HepG2 (cell line): ENCODE results near the gene NOVA2. TPM values are rescaled to one million over a fixed set of nuclear protein-coding genes. Genes with fewer than 3 reads are reported as not detected.
A peak's percentile ranks its signal among the peaks of the same experiment; 100 is the strongest.

Source experiments
- ATAC-seq: fragments of 200-7000 bp; cut with Tn5 transposase; 3 replicates; pipeline ENCODE4 v1.9.1; 2020; ENCODE audit warnings: mild to moderate bottlenecking, moderate library complexity
- BruUV-seq: library from RNA; stranded (reverse); fragments of 400-500 nt; replicated peaks from 2 replicates; lab custom pipeline; 2021; lab: Mats Ljungman, UMichigan
- CTCF ChIA-PET: fragments of 300-600 bp; formaldehyde crosslinking; extraction: SDS; loops from one replicate; lab custom pipeline; 2021; ENCODE audit warnings: low total read pairs, inconsistent platforms, low intra/inter-chr PET ratio; lab: Yijun Ruan, JAX
- POLR2A ChIA-PET: fragments of 350-600 bp; sonication (Branson Sonifier 250); formaldehyde crosslinking; loops from one replicate; lab custom pipeline; 2020; ENCODE audit warnings: antibody characterized with exemption, inconsistent platforms; lab: Yijun Ruan, JAX
- DNase-seq: peaks from one replicate; pipeline ENCODE4 v3.0.0-alpha.2; 2015; ENCODE audit warnings: low spot score
- FAIRE-seq: peaks from 3 replicates; lab custom pipeline; 2011; peaks lifted over from hg19 to GRCh38; lab: Jason Lieb, UNC
- H2AFZ ChIP-seq: one replicate; pipeline ENCODE4 v1.6.1; 2011; ENCODE audit warnings: low read length, inconsistent platforms
- H3K27ac ChIP-seq: fragments of 300-600 bp; 3 replicates; pipeline ENCODE4 v1.8.0; 2011; ENCODE audit warnings: mixed run types, mild to moderate bottlenecking, mixed read lengths, low read length, inconsistent platforms; ENCODE audit not compliant: insufficient read depth; ENCODE audit errors: extremely low read length
- H3K27me3 ChIP-seq, 2 experiments: fragments of 200-600 bp in 1 of 2; 2 replicates in 1 of 2; 3 replicates in 1 of 2; pipeline versions ENCODE4 v1.6.0 to v1.8.0; 2011; ENCODE audit warnings: low read length in 2 of 2, mild to moderate bottlenecking in 2 of 2, moderate library complexity in 2 of 2, inconsistent platforms in 1 of 2; ENCODE audit not compliant: insufficient read depth in 2 of 2, control insufficient read depth in 1 of 2
- H3K36me3 ChIP-seq, 2 experiments: fragments of 200-600 bp in 1 of 2; replicated peaks in 1 of 2; 2 replicates in 1 of 2; 3 replicates in 1 of 2; pipeline versions ENCODE4 v1.5.1 to v1.8.0; 2011; ENCODE audit warnings: low read length in 2 of 2, inconsistent platforms in 1 of 2; ENCODE audit not compliant: insufficient read depth in 2 of 2, control insufficient read depth in 1 of 2
- H3K4me1 ChIP-seq: 2 replicates; pipeline ENCODE4 v1.5.1; 2012; ENCODE audit warnings: low read length, inconsistent platforms; ENCODE audit not compliant: insufficient read depth
- H3K4me2 ChIP-seq: 2 replicates; pipeline ENCODE4 v1.6.0; 2011; ENCODE audit warnings: low read depth, low read length, inconsistent platforms
- H3K4me3 ChIP-seq, 3 experiments: fragments of 200-600 bp in 1 of 3; sonication (generic), shearing (Covaris generic) in 1 of 3; replicated peaks in 1 of 3; 2 replicates each; pipeline ENCODE4 v1.5.1; 2011 to 2016; ENCODE audit warnings: low read length in 3 of 3, inconsistent platforms in 2 of 3, low read depth in 2 of 3, mild to moderate bottlenecking in 2 of 3, control low read depth in 1 of 3, mixed read lengths in 1 of 3; ENCODE audit not compliant: insufficient read depth in 1 of 3
- H3K79me2 ChIP-seq: one replicate; pipeline ENCODE4 v1.6.1; 2011; ENCODE audit warnings: low read length, inconsistent platforms; ENCODE audit not compliant: insufficient read depth
- H3K9ac ChIP-seq: 2 replicates; pipeline ENCODE4 v1.6.0; 2011; ENCODE audit warnings: mild to moderate bottlenecking, low read depth, low read length, inconsistent platforms; ENCODE audit not compliant: insufficient read depth
- H3K9me3 ChIP-seq: 2 replicates; pipeline ENCODE4 v1.5.1; 2012; ENCODE audit warnings: mild to moderate bottlenecking, low read length
- H4K20me1 ChIP-seq: 2 replicates; pipeline ENCODE4 v1.6.0; 2011; ENCODE audit warnings: inconsistent platforms, mild to moderate bottlenecking, low read length, moderate library complexity; ENCODE audit not compliant: insufficient read depth
- CTCF ChIP-seq: sonication (generic); formaldehyde crosslinking; IDR thresholded peaks from 2 replicates; pipeline ENCODE4 v1.5.0; 2020; ENCODE audit warnings: mild to moderate bottlenecking, missing genetic modification reagents, moderate library complexity
- ISL2 ChIP-seq: sonication (generic); formaldehyde crosslinking; IDR thresholded peaks from 2 replicates; pipeline ENCODE4 v1.5.0; 2020; ENCODE audit warnings: missing genetic modification reagents
- MXD4 ChIP-seq: IDR thresholded peaks from 2 replicates; pipeline ENCODE4 v1.6.1; 2016; ENCODE audit warnings: mild to moderate bottlenecking, missing biosample characterization, missing genetic modification reagents
- PTBP1 ChIP-seq: fragments of 200-400 bp; formaldehyde crosslinking; IDR thresholded peaks from 2 replicates; pipeline ENCODE4 v1.6.1; 2018; ENCODE audit warnings: low read length, low read depth; ENCODE audit not compliant: poor library complexity, severe bottlenecking
- ZKSCAN5 ChIP-seq: sonication (generic); formaldehyde crosslinking; IDR thresholded peaks from 2 replicates; pipeline ENCODE4 v1.5.1; 2020; ENCODE audit warnings: mild to moderate bottlenecking, missing genetic modification reagents
- ZMYM2 ChIP-seq: sonication (generic); formaldehyde crosslinking; IDR thresholded peaks from 2 replicates; pipeline ENCODE4 v1.8.0; 2022; ENCODE audit warnings: mild to moderate bottlenecking, missing genetic modification reagents
- ZMYM3 ChIP-seq: sonication (generic); formaldehyde crosslinking; IDR thresholded peaks from 2 replicates; pipeline ENCODE4 v1.5.1; 2020; ENCODE audit warnings: mild to moderate bottlenecking, missing genetic modification reagents
- WGBS: methylation state at CpG from one replicate; pipeline ENCODE4 v1.1.6; 2017; ENCODE audit warnings: low lambda C conversion rate; 5-methylcytosine and 5-hydroxymethylcytosine counted together
- in situ Hi-C: cut with HindIII; loops from 2 replicates; pipeline ENCODE4 v1.10.0; 2017; ENCODE audit warnings: low pct_unique_long_range_greater_than_20kb; ENCODE audit not compliant: extremely low pct_ligation_motif_present
- intact Hi-C: fragments of 100-400 bp; cut with micrococcal nuclease; formaldehyde crosslinking; loops from one replicate; pipeline ENCODE4 v1.10.0; 2022; ENCODE audit not compliant: unreplicated experiment
- polyA plus RNA-seq, 8 experiments: library from polyadenylated mRNA; depleted of rRNA in 3 of 8; stranded (reverse) in 7 of 8; unstranded in 1 of 8; fragments of >200 nt; fragmentation: Illumina TruSeq in 4 of 8; extraction: Trizol in 4 of 8; gene quantifications; 2 replicates each; pipeline versions ENCODE4 v1.2.1 to v1.2.3, GENCODE V29; 2011 to 2016; ENCODE audit warnings: low read depth in 4 of 8, missing spikeins in 1 of 8, mixed read lengths in 1 of 8; ENCODE audit not compliant: insufficient read depth in 1 of 8
- total RNA-seq, 5 experiments: library from RNA; depleted of rRNA; stranded (reverse); fragments of >200 nt; fragmentation: Illumina TruSeq; extraction: Trizol; gene quantifications; 2 replicates each; pipeline ENCODE4 v1.2.3, GENCODE V29; 2016; ENCODE audit warnings: low read depth in 1 of 5

Gene NOVA2
- total and polyA plus RNA-seq, 2 of the 13 experiments (the other 11 are each of a cell fraction or from before 2014, with no cell fraction given) = not detected

GRCh38 chr19:45924891-45925447 is 48.7 kb downstream of the NOVA2 start:
- Histone ChIP-seq H3K9me3 (no peaks in the 10 kb centered on the region), H3K36me3 (no peaks in the 10 kb centered on the region), H3K4me1 (peaks cover 30% of the 10 kb centered on the region), H3K4me3 (no peak overlapping the region), H3K79me2 (no peaks in the 10 kb centered on the region), H3K9ac (no peak overlapping the region), H3K27me3 (peaks cover 0 to 8% of the 10 kb centered on the region in 2 experiments; a peak in 2 of 5 replicates), H3K27ac (no peak overlapping the region), H3K4me2 (no peak overlapping the region), H2AFZ (no peak overlapping the region), H4K20me1 (no peaks in the 10 kb centered on the region)
- intact Hi-C loops = loop anchor here (10.0 kb wide), 1 partner anchor 70 kb away; the partner anchor contains the start of gene CCDC61
- in situ Hi-C loops = no loop called here
- TF ChIP-seq PTBP1 (no peak), ZMYM2 (CRISPR knock-in tag) (0 out of 2 replicates have a peak, but pooled peaks have one; percentile 12)
- 32% methylated on average over 6 of the region's 6 CpGs for WGBS
- ChIA-PET CTCF (no interaction called here), POLR2A (no interaction called here)
- FAIRE-seq = no peak
- DNase-seq = no peak
- no peak for ATAC-seq
- BruUV-seq = no TSS peak

- ChIA-PET POLR2A (interaction anchor here (0.6 kb wide), 1 partner anchor 20 kb away, joined by 3 read pairs; the partner anchor contains the start of gene MYPOP), CTCF (no interaction called here)
- peaks cover 29% of the 10 kb centered on the region for H3K4me1 ChIP-seq
- in situ Hi-C loops (no loop called here), intact Hi-C loops (loop anchor here (10.0 kb wide), 1 partner anchor 73 kb away; the partner anchor contains the start of gene CCDC61)
- no TSS peak for BruUV-seq
- no peak overlapping the region for H3K4me2 ChIP-seq
- H3K79me2 ChIP-seq = no peaks in the 10 kb centered on the region
- H2AFZ ChIP-seq = no peak overlapping the region
- peaks cover 0 to 11% of the 10 kb centered on the region in 2 experiments; a peak in 1 of 5 replicates for H3K27me3 ChIP-seq
- H3K27ac ChIP-seq = no peak overlapping the region
- FAIRE-seq = peak; percentile 37
- H3K4me3 ChIP-seq = no peak overlapping the region
- WGBS = 25% methylated on average over 9 of the region's 9 CpGs
- peak; percentile 82 for ATAC-seq
- DNase-seq = peak; percentile 34
- no peaks in the 10 kb centered on the region for H4K20me1 ChIP-seq
- H3K36me3 ChIP-seq = no peaks in the 10 kb centered on the region
- H3K9ac ChIP-seq = no peak overlapping the region
- TF ChIP-seq MXD4 (CRISPR knock-in tag) (no peak), ZMYM3 (peak; percentile 42; the same call in 1 of the 2 replicates), CTCF (CRISPR knock-in tag) (peak; percentile 25; the same call in 1 of the 2 replicates), ZKSCAN5 (no peak), ISL2 (CRISPR knock-in tag) (no peak)
- H3K9me3 ChIP-seq = no peaks in the 10 kb centered on the region
Observed at GRCh38 chr19:45922281-45922680, 51.4 kb downstream of the NOVA2 start.
